Natural killer cell (primary cell): Measurements from ENCODE around the gene SCAP. TPM values are rescaled to one million over a fixed set of nuclear protein-coding genes. Genes with fewer than 3 reads are reported as not detected.

Experiments used
- ATAC-seq, 3 donors: fragments of 150-1000 bp in 2 of 3; fragments of 200-7000 bp in 1 of 3; cut with Tn5 transposase; 1 replicate in 1 of 3; 2 replicates in 2 of 3; pipeline ENCODE4 v1.10.0; 2021; ENCODE audit warnings: mild to moderate bottlenecking in 2 of 3, moderate library complexity in 2 of 3
- DNase-seq, 2 donors: peaks; one replicate each; pipeline versions ENCODE4 v3.0.0 to v3.0.0-alpha.2; 2013 to 2021; ENCODE audit warnings: mixed read lengths in 1 of 2
- H3K27ac ChIP-seq: one replicate; pipeline ENCODE4 v1.5.1; 2013; ENCODE audit warnings: mild to moderate bottlenecking, low read length
- H3K27me3 ChIP-seq: one replicate; pipeline ENCODE4 v1.6.1; 2013; ENCODE audit warnings: low read length; ENCODE audit not compliant: control insufficient read depth, insufficient read depth
- H3K36me3 ChIP-seq: one replicate; pipeline ENCODE4 v1.6.1; 2013; ENCODE audit warnings: low read length; ENCODE audit not compliant: control insufficient read depth, insufficient read depth
- H3K4me1 ChIP-seq: one replicate; pipeline ENCODE4 v1.6.1; 2013; ENCODE audit warnings: low read length; ENCODE audit not compliant: control insufficient read depth, insufficient read depth
- H3K4me3 ChIP-seq: one replicate; pipeline ENCODE4 v1.5.1; 2013; ENCODE audit warnings: low read length
- H3K9me3 ChIP-seq: one replicate; pipeline ENCODE4 v1.6.1; 2013; ENCODE audit warnings: low read length; ENCODE audit not compliant: control insufficient read depth, insufficient read depth
- H3K27ac Mint-ChIP-seq, 2 donors: one replicate each; pipeline ENCODE4 v1.8.0; 2022; ENCODE audit warnings: mild to moderate bottlenecking in 2 of 2, mixed read lengths in 2 of 2, moderate library complexity in 1 of 2
- H3K27me3 Mint-ChIP-seq, 2 donors: one replicate each; pipeline ENCODE4 v1.8.0; 2022; ENCODE audit warnings: low read depth in 2 of 2, mixed read lengths in 2 of 2
- H3K36me3 Mint-ChIP-seq: one replicate; pipeline ENCODE4 v1.8.0; 2022; ENCODE audit warnings: mixed read lengths
- H3K4me1 Mint-ChIP-seq, 2 donors: one replicate each; pipeline ENCODE4 v1.8.0; 2022; ENCODE audit warnings: mixed read lengths in 2 of 2
- H3K4me3 Mint-ChIP-seq: one replicate; pipeline ENCODE4 v1.8.0; 2022; ENCODE audit warnings: mild to moderate bottlenecking, moderate library complexity, mixed read lengths
- H3K9me3 Mint-ChIP-seq, 2 donors: one replicate each; pipeline ENCODE4 v1.8.0; 2022; ENCODE audit warnings: mixed read lengths in 2 of 2
- CTCF ChIP-seq: fragments of 200-600 bp; IDR thresholded peaks from one replicate; pipeline ENCODE4 v1.8.0; 2022; ENCODE audit warnings: antibody characterized with exemption
- WGBS: methylation state at CpG from one replicate; pipeline ENCODE4 v1.1.7; 2013; ENCODE audit warnings: missing lambda C conversion rate; ENCODE audit not compliant: insufficient coverage; 5-methylcytosine and 5-hydroxymethylcytosine counted together
- intact Hi-C: fragments of 100-400 bp; cut with micrococcal nuclease; formaldehyde crosslinking; loops from one replicate; pipeline ENCODE4 v1.14.2; 2022
- total RNA-seq, 4 donors: library from RNA; stranded (reverse); fragments of 120-200 nt in 1 of 4; gene quantifications; one replicate each; pipeline versions ENCODE4 v1.2.3 to v1.2.4, GENCODE V29; 2013 to 2022

SCAP gene
- total RNA-seq, 3 donors from 2014 or later (not counting 1 experiment from before 2014, with no cell fraction given) = 63.9 to 104 (median 82.7) TPM

- H3K36me3 ChIP-seq = peaks cover 40% of the 10 kb centered on the region
Observed at GRCh38 chr3:47423548-47424145, 52.1 kb downstream of the SCAP start.

GRCh38 chr3:47422743-47423142, 53.0 kb downstream of the SCAP start:
- H3K9me3 ChIP-seq = no peaks in the 10 kb centered on the region
- peaks cover 24% of the 10 kb centered on the region for H3K4me1 ChIP-seq
- Mint-ChIP-seq H3K4me1 (peaks cover 14 to 30% of the 10 kb centered on the region in 2 donors), H3K9me3 (no peaks in the 10 kb centered on the region), H3K27me3 (no peaks in the 10 kb centered on the region), H3K4me3 (no peak overlapping the region), H3K36me3 (no peaks in the 10 kb centered on the region), H3K27ac (peak overlapping the region; percentile 86 to 91)
- no peaks in the 10 kb centered on the region for H3K27me3 ChIP-seq
- intact Hi-C loops = no loop called here
- no peak for DNase-seq
- 68% methylated on average over 8 of the region's 9 CpGs for WGBS
- H3K4me3 ChIP-seq = no peak overlapping the region
- no peak for ATAC-seq
- TF ChIP-seq CTCF = no peak
- H3K27ac ChIP-seq = no peak overlapping the region
- peaks cover 34% of the 10 kb centered on the region for H3K36me3 ChIP-seq

More at GRCh38 chr3:47423548-47424145, 52.1 kb downstream of the SCAP start:
- no peaks in the 10 kb centered on the region for H3K36me3 Mint-ChIP-seq
- peak overlapping the region; percentile 86 to 91 for H3K27ac Mint-ChIP-seq
- no peak overlapping the region for H3K27ac ChIP-seq
- DNase-seq (no peak), ATAC-seq (no peak)
- no peaks in the 10 kb centered on the region for H3K27me3 ChIP-seq
- no peaks in the 10 kb centered on the region for H3K27me3 Mint-ChIP-seq
- no peaks in the 10 kb centered on the region for H3K9me3 Mint-ChIP-seq
- H3K4me1 ChIP-seq = peaks cover 27% of the 10 kb centered on the region
- H3K9me3 ChIP-seq = no peaks in the 10 kb centered on the region
- WGBS = 98% methylated on average over 6 of the region's 8 CpGs
- H3K4me3 ChIP-seq = no peak overlapping the region
- no peak for TF ChIP-seq CTCF
- no peak overlapping the region for H3K4me3 Mint-ChIP-seq
- intact Hi-C loops = no loop called here
- H3K4me1 Mint-ChIP-seq = peaks cover 19 to 39% of the 10 kb centered on the region in 2 donors

GRCh38 chr3:47421741-47422649, 53.7 kb downstream of the SCAP start:
- Histone ChIP-seq H3K4me1 (peaks cover 24% of the 10 kb centered on the region), H3K4me3 (no peak overlapping the region), H3K27me3 (no peaks in the 10 kb centered on the region), H3K36me3 (peaks cover 34% of the 10 kb centered on the region), H3K27ac (peak overlapping the region; percentile 49), H3K9me3 (no peaks in the 10 kb centered on the region)
- intact Hi-C loops = loop anchor here (1.0 kb wide), 3 partner anchors 54 to 367 kb away; partner anchors contain the start of gene ELP6
- Mint-ChIP-seq H3K9me3 (no peaks in the 10 kb centered on the region), H3K4me3 (no peak overlapping the region), H3K36me3 (no peaks in the 10 kb centered on the region), H3K4me1 (peaks cover 14 to 30% of the 10 kb centered on the region in 2 donors), H3K27me3 (no peaks in the 10 kb centered on the region), H3K27ac (peak overlapping the region; percentile 86 to 91)
- WGBS = 85% methylated on average over 13 of the region's 13 CpGs
- ATAC-seq = no peak
- peak in 1 of 2 donors; percentile 30 for DNase-seq
- TF ChIP-seq CTCF = no peak
